ENCODE data around the gene STAB2. TPM values are rescaled to one million over a fixed set of nuclear protein-coding genes. Genes with fewer than 3 reads are reported as not detected.

The STAB2 gene
- total and polyA plus RNA-seq, 5 experiments from 2014 or later: not detected

DNA sequence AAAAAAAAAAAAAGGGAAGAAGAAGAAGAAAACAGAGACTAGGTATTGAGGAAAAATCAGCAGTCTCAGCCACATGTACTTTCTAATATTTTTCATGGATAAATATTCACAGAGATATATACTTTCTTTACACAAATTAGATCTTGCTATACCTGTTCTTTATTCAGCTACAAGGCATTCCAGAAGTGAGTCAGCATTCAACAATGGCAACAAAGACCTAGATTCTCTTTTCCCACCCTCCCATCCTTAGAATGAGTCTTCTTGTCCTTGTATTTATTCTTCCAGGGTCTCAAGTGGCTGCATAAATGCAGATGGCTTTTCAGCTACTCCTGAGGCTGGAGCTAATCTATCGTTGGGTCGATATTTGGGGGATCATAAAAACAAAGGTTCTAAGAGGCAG, 160.9 kb downstream of the STAB2 start:
- H3K27ac Mint-ChIP-seq: no peak overlapping the region
- DNase-seq: no peak
- no peaks in the 10 kb centered on the region for H3K9me3 Mint-ChIP-seq
- POLR2A ChIA-PET: interaction anchor here (0.7 kb wide), 1 partner anchor 12 kb away, joined by 8 read pairs; no protein-coding TSS in a partner anchor
- ATAC-seq: no peak
- H3K4me1 Mint-ChIP-seq: no peaks in the 10 kb centered on the region
- H3K4me3 Mint-ChIP-seq: no peak overlapping the region
- no peaks in the 10 kb centered on the region for H3K36me3 Mint-ChIP-seq
- H3K27me3 Mint-ChIP-seq: peaks cover 4 to 21% (median 9%) of the 10 kb centered on the region in 5 donors

DNA sequence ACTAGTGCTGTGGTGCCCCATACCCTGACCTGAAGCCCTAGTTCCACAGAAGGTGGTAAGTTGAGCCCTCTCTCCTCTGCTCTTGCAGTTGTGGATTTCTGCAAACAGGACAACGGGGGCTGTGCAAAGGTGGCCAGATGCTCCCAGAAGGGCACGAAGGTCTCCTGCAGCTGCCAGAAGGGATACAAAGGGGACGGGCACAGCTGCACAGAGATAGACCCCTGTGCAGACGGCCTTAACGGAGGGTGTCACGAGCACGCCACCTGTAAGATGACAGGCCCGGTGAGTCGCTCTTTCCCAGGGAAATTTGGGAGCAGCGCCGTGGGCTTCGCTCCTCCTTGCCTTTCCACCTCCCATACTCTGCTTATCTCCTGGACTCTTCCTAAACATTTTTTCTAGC, 161.8 kb downstream of the STAB2 start:
- H3K36me3 Mint-ChIP-seq: no peaks in the 10 kb centered on the region
- POLR2A ChIA-PET: no interaction called here
- no peaks in the 10 kb centered on the region for H3K4me1 Mint-ChIP-seq
- no peaks in the 10 kb centered on the region for H3K9me3 Mint-ChIP-seq
- DNase-seq: no peak
- H3K4me3 Mint-ChIP-seq: no peak overlapping the region
- H3K27me3 Mint-ChIP-seq: peaks cover 4 to 16% (median 9%) of the 10 kb centered on the region in 5 donors
- no peak for ATAC-seq
- no peak overlapping the region for H3K27ac Mint-ChIP-seq

DNA sequence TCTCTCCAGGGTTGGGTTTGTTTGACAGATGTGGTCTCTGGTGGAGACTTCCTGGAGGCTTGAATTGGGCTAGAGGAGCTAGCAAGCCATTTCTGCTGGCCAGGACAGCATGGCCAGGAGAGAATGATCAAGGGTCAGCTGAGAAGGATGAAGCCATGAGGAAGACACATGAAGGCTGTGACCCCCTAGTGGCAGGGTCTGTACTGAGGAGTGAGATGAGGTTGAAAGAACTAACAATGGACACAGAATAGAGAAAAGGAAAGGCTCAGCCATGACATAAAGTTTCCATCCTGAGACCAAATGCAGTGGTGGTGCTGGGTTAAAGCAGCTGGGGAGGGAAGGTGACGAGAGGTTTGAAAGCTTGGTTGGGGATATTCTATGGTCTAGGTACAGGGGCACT, 164.1 kb downstream of the STAB2 start:
- H3K27me3 Mint-ChIP-seq: peaks cover 4 to 16% (median 9%) of the 10 kb centered on the region in 5 donors
- no peaks in the 10 kb centered on the region for H3K9me3 Mint-ChIP-seq
- POLR2A ChIA-PET: no interaction called here
- H3K27ac Mint-ChIP-seq: no peak overlapping the region
- DNase-seq: no peak
- no peaks in the 10 kb centered on the region for H3K4me1 Mint-ChIP-seq
- no peak overlapping the region for H3K4me3 Mint-ChIP-seq
- no peak for ATAC-seq
- peaks cover 0 to 4% (median 0%) of the 10 kb centered on the region in 3 donors for H3K36me3 Mint-ChIP-seq

DNA sequence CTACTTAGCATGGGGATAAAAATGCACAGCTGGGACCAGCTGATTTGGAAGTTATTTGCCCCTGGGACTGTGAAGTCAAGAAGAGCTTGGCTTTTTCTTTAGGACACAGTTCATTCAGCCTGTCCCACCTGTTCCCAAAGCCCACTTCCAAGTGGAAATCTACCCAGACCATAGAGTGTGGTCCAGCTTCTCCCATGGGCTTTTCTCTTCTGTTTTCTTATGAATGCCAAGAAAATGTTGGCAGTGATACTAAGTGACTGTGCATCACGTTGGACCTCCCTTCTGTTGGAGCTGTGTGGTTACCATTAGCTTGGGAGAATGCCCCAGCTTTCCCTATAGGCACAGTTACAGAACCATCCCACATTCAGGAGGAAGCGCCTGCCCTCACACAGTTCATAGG, 164.5 kb downstream of the STAB2 start:
- ATAC-seq (no peak), DNase-seq (no peak)
- Mint-ChIP-seq H3K9me3 (no peaks in the 10 kb centered on the region), H3K4me1 (no peaks in the 10 kb centered on the region), H3K36me3 (peaks cover 0 to 4% (median 0%) of the 10 kb centered on the region in 3 donors), H3K27me3 (peaks cover 4 to 16% (median 9%) of the 10 kb centered on the region in 5 donors), H3K27ac (no peak overlapping the region), H3K4me3 (no peak overlapping the region)
- POLR2A ChIA-PET: no interaction called here

DNA sequence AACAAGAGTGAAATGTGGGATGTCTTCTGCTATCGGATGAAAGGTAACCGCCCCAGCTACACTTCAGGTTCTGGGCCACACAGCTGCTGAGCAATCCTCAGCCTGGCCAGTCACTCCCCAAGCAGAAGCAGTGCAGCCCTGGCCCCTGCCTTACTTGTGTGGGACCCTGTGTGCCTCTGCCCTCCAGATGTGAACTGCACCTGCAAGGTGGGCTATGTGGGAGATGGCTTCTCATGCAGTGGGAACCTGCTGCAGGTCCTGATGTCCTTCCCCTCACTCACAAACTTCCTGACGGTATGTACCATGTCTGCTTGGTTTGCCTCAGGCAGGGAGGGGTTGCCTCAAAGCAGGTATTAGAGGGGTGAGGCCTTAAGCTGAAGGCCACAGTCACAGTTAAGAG, 168.4 kb downstream of the STAB2 start:
- POLR2A ChIA-PET: no interaction called here
- H3K36me3 Mint-ChIP-seq: peaks cover 0 to 4% (median 0%) of the 10 kb centered on the region in 3 donors

DNA sequence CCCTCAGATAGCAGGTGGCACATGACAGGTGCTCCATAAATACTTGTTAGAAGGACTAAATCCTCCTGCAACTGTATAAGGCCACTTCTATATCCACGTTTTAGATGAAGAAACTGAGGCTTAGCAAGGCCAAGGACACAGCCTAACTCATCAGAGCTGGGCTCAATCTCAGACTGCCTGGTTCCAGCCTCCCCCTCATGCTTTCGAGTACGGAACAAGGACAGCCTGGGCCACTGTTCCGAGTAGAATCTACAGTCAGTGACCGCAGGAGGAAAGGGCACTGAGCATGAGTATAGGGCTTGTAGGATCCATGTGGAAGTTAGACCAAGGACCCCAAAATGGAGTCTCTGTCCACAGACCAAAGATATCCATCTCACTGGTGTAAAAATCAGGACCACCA, 169.4 kb downstream of the STAB2 start:
- Mint-ChIP-seq H3K27ac (no peak overlapping the region), H3K4me1 (no peaks in the 10 kb centered on the region), H3K4me3 (no peak overlapping the region), H3K36me3 (peaks cover 0 to 4% (median 0%) of the 10 kb centered on the region in 3 donors), H3K27me3 (no peaks in the 10 kb centered on the region), H3K9me3 (no peaks in the 10 kb centered on the region)
- POLR2A ChIA-PET: no interaction called here
- no peak for ATAC-seq
- DNase-seq: no peak

More for the DNA sequence above, 168.4 kb downstream of the STAB2 start:
- H3K27ac Mint-ChIP-seq: no peak overlapping the region
- no peak overlapping the region for H3K4me3 Mint-ChIP-seq
- no peaks in the 10 kb centered on the region for H3K9me3 Mint-ChIP-seq
- no peaks in the 10 kb centered on the region for H3K4me1 Mint-ChIP-seq
- ATAC-seq (no peak), DNase-seq (no peak)
- peaks cover 0 to 4% (median 4%) of the 10 kb centered on the region in 5 donors for H3K27me3 Mint-ChIP-seq

DNA sequence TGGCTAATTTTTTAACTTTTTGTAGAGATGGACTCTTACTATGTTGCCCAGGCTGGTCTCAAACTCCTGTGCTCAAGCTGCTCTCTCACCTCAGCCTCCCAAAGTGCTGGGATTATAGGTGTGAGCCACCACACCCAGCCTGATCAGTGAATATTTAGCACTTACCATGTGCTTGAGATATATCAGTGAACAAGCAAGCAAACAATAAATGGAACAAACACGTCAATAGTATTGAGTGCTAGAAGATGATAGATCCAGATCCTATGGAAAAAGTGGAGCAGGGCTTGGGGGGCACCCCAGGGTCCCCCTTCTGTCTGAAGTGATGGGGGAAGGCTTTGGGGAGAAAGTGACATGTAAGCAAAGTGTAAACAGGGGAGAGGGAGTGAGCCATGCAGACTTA, 170.2 kb downstream of the STAB2 start:
- peaks cover 0 to 4% (median 0%) of the 10 kb centered on the region in 3 donors for H3K36me3 Mint-ChIP-seq
- H3K4me3 Mint-ChIP-seq: no peak overlapping the region
- H3K4me1 Mint-ChIP-seq: no peaks in the 10 kb centered on the region
- DNase-seq (no peak), ATAC-seq (no peak)
- POLR2A ChIA-PET: no interaction called here
- no peaks in the 10 kb centered on the region for H3K27me3 Mint-ChIP-seq
- H3K27ac Mint-ChIP-seq: peak overlapping the region in 1 of 10 donors; percentile 38
- H3K9me3 Mint-ChIP-seq: no peaks in the 10 kb centered on the region

DNA sequence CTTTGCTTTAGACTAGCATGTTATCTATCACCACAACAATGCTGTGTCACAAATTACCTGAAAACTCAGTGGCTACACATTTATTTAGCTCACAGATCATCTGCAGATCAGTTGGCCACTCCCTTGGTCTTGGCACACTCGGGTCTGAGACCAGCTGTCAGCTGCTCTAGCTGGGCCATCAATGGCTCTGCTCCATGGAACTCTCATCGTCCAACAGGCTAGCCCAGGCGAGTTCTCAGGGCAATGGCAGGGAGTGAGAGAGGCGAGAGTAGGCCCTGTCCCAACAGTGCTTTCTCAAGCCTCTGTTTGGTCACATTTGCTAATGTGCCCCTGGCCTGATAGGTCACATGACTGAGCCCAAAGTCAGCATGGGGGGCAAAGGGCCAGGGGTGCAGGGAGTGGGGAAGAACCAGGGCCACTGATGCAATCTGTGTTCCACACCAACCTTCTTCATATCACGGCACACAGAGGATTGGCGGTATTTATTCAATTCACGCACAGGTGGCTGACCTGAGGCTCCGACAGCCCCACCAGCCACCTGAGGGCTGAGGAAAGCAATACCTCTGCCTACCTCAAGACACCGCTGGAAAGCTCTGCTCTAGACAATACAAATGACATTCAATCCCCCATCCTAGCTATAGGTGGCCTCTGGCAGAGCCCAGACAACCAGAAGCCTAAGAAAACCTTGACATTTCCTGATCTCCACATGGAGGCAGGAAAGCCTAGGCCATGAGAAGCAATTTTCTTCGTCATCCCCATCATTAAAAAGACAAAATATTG, 171.4 kb downstream of the STAB2 start:
- Mint-ChIP-seq H3K4me3 (no peak overlapping the region), H3K36me3 (peaks cover 3 to 7% (median 7%) of the 10 kb centered on the region in 3 donors), H3K4me1 (no peaks in the 10 kb centered on the region), H3K27me3 (no peaks in the 10 kb centered on the region), H3K27ac (no peak overlapping the region), H3K9me3 (no peaks in the 10 kb centered on the region)
- no peak for DNase-seq
- ATAC-seq: no peak
- POLR2A ChIA-PET: no interaction called here

DNA sequence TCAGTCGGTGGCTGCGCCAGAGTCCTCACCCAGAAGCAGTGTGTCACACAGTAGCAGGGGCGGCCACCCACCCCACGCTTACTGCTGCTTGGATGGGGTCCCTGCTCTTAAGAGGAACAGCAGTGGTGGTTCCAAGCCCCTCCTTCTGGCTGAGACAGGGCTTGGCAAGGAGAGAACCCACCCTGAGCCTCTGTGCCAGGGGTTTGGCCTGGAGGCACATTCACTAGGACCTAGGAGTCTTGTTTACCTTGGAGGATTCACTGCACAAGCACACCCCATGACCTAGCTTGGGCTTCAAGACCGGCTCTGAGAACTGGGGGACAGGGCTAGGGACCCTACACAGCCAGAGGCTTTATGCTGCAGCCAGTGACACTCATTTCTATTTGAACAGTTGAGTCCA, 175.4 kb downstream of the STAB2 start:
- DNase-seq: no peak
- no peak overlapping the region for H3K4me3 Mint-ChIP-seq
- POLR2A ChIA-PET: no interaction called here

DNA sequence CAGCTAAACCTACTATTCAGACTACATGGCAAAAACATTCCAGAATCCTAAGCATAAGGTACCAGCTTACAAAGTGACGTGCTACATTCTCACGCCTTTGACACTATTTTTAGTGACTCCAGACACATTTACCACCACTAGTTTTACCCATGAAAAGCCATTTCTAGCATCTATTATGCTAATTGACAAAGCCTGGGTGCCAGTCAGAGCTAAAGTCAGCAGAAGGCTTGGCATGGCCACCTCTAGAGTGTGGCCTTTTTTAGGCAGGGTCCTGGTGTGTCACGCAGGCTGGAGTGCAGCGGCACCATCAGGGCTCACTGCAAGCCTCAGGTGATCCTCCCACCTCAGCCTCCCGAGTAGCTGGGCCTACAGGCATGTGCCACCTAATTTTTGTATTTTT, 178.2 kb downstream of the STAB2 start:
- DNase-seq: no peak
- Mint-ChIP-seq H3K27ac (no peak overlapping the region), H3K4me3 (no peak overlapping the region), H3K36me3 (peaks cover 4 to 19% (median 12%) of the 10 kb centered on the region in 3 donors), H3K27me3 (no peaks in the 10 kb centered on the region), H3K4me1 (no peaks in the 10 kb centered on the region), H3K9me3 (no peaks in the 10 kb centered on the region)
- no peak for ATAC-seq
- POLR2A ChIA-PET: no interaction called here

More for the DNA sequence above, 175.4 kb downstream of the STAB2 start:
- Mint-ChIP-seq H3K36me3 (peaks cover 4 to 19% (median 11%) of the 10 kb centered on the region in 3 donors), H3K27me3 (no peaks in the 10 kb centered on the region), H3K9me3 (no peaks in the 10 kb centered on the region), H3K4me1 (no peaks in the 10 kb centered on the region), H3K27ac (no peak overlapping the region)
- ATAC-seq: no peak

DNA sequence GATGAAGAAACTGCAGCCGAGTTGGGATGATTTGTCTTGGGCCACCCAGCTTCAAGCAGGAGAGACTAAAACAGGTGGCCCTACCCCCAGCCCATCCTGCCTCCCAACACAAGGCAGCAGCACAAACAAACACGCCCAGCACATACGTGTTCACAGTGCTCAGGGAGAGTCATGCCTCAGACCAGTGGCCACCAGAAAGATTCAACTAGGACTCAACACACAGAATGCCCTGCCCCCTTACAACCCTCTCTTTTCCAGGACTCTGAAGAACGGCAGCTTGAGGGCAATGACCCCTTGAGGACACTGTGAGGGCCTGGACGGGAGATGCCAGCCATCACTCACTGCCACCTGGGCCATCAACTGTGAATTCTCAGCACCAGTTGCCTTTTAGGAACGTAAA, 179.0 kb downstream of the STAB2 start:
- DNase-seq: no peak
- Mint-ChIP-seq H3K4me1 (no peaks in the 10 kb centered on the region), H3K27ac (no peak overlapping the region), H3K9me3 (no peaks in the 10 kb centered on the region), H3K36me3 (peaks cover 4 to 19% (median 12%) of the 10 kb centered on the region in 3 donors), H3K27me3 (no peaks in the 10 kb centered on the region), H3K4me3 (no peak overlapping the region)
- ATAC-seq: no peak
- POLR2A ChIA-PET: no interaction called here

DNA sequence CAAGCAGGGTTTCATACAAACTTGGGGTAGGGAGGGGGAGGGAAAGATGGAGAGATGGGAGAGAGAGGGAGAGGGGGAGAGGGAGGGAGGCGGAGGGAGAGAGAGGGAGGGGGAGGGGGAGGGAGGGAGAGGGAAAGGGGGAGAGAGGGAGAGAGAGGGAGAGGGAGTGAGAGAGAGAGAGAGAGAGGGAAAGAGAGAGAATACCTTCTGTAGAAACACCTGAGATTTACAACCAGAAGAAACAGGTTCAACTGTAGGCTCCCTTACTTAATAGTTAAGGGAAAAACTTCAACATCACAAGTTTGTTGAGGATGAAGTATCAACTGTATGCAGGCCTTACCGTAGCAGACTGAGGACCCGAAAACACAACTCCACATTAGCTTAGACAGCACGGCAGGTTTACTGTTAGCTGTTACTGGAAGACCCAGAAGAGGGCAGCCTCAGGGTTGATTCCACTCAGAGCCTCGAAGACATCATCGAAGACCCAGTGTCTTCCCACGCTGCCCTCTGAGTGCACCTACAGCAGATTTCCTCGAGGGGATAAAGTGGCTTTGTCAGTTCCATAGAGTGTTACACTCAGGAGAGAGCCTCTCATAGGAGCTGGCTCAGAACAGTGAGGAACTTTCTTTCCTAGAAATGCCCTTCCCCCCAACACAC, 181.5 kb downstream of the STAB2 start:
- Mint-ChIP-seq H3K27ac (no peak overlapping the region), H3K27me3 (no peaks in the 10 kb centered on the region), H3K4me3 (no peak overlapping the region), H3K9me3 (no peaks in the 10 kb centered on the region), H3K36me3 (peaks cover under 1 to 11% (median 8%) of the 10 kb centered on the region in 3 donors), H3K4me1 (no peaks in the 10 kb centered on the region)
- POLR2A ChIA-PET: no interaction called here
- DNase-seq: no peak
- no peak for ATAC-seq

DNA sequence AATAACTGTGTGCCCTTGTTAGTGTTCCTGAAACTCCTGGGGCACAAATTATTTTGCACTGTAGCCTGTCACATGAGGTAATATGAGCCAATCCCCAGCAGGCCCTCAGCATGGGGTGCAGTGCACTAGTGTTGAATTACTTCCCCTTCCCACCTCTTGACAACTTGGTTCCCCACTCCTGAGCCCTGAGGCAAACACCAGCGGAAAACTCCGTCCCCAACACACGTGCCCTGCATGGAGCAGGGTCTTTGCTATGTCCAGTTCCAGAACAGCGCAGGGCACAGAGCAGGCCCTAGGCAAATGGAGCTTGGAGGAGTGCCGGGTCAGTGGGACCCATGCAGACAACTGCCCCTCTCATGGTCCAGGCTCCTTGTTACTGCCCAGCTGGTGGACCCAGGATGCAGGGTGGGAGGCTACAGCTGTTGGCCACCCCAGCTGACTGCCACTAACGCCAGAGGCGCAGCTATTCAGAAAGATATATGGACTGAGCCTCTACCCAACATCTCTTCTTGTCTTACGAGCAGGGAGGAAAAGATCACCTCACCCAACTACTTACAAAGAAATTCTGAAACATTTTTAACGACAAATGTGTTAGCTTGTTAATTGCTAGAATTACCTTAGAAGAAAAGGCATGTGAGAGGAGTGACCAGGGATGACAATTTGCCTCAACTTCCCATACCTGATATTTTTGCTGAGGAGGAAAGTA, 182.3 kb downstream of the STAB2 start:
- no peak for ATAC-seq

More for the DNA sequence above, 182.3 kb downstream of the STAB2 start:
- DNase-seq: no peak
- Mint-ChIP-seq H3K27ac (peak overlapping the region in 1 of 10 donors; percentile 33), H3K4me1 (no peaks in the 10 kb centered on the region), H3K4me3 (no peak overlapping the region), H3K9me3 (no peaks in the 10 kb centered on the region), H3K36me3 (peaks cover 0 to 10% (median 7%) of the 10 kb centered on the region in 3 donors), H3K27me3 (no peaks in the 10 kb centered on the region)
- POLR2A ChIA-PET: no interaction called here
